ENCODE measurements around the gene NQO2. TPM values are rescaled to one million over a fixed set of nuclear protein-coding genes. Genes with fewer than 3 reads are reported as not detected.
A peak's percentile ranks its signal among the peaks of the same experiment; 100 is the strongest.

Gene NQO2
- total and polyA plus RNA-seq, 2 of the 13 experiments (the other 11 are each of a cell fraction or from before 2014, with no cell fraction given), result 32.2 to 56.5 TPM

- TF ChIP-seq JUND (CRISPR knock-in tag; IDR thresholded peaks at IDR 0.05), result no peak
- no peak for TF ChIP-seq RORA (CRISPR knock-in tag; IDR thresholded peaks at IDR 0.05)
- TF ChIP-seq ZNF326 (CRISPR knock-in tag; IDR thresholded peaks at IDR 0.05; ENCODE audit: borderline replicate concordance), result no peak
- TF ChIP-seq FOXP1 (IDR thresholded peaks at IDR 0.05), result no peak
- TF ChIP-seq FOXP1 (CRISPR knock-in tag; IDR thresholded peaks at IDR 0.05), result no peak
- no peak for TF ChIP-seq YEATS2 (CRISPR knock-in tag; IDR thresholded peaks at IDR 0.05; ENCODE audit: borderline replicate concordance)
- peak; percentile 92; the same call in 1 of the 2 replicates for TF ChIP-seq ZC3H4 (CRISPR knock-in tag; IDR thresholded peaks at IDR 0.05; ENCODE audit: borderline replicate concordance)
- TF ChIP-seq FOXC1 (CRISPR knock-in tag; IDR thresholded peaks at IDR 0.05; ENCODE audit: borderline replicate concordance), result no peak
- no peak for TF ChIP-seq RXRA (CRISPR knock-in tag; IDR thresholded peaks at IDR 0.05)
- TF ChIP-seq MIXL1 (CRISPR knock-in tag; IDR thresholded peaks at IDR 0.05), result no peak
- TF ChIP-seq RFX1 (IDR thresholded peaks at IDR 0.05), result no peak
- TF ChIP-seq SMYD3 (CRISPR knock-in tag; IDR thresholded peaks at IDR 0.05), result no peak
- TF ChIP-seq TBX2 (CRISPR knock-in tag; IDR thresholded peaks at IDR 0.05; ENCODE audit: borderline replicate concordance), result no peak
- TF ChIP-seq MAZ (IDR thresholded peaks at IDR 0.05; ENCODE audit: borderline replicate concordance, low read depth, low read length), result no peak
- 0 out of 2 replicates have a peak, but pooled peaks have one; percentile 16 for TF ChIP-seq MAZ (CRISPR knock-in tag; IDR thresholded peaks at IDR 0.05; ENCODE audit: low read depth)
- no peak for TF ChIP-seq SRSF1 (optimal IDR thresholded peaks at IDR 0.05; ENCODE audit: low read depth, low read length)
- TF ChIP-seq JUN (CRISPR knock-in tag; IDR thresholded peaks at IDR 0.05), result no peak
- no peak for TF ChIP-seq MATR3 (CRISPR knock-in tag; IDR thresholded peaks at IDR 0.05)
- TF ChIP-seq TARDBP (CRISPR knock-in tag; IDR thresholded peaks at IDR 0.05), result no peak
- TF ChIP-seq ZNF142 (CRISPR knock-in tag; IDR thresholded peaks at IDR 0.05), result no peak
- TF ChIP-seq FOXA1 (IDR thresholded peaks at IDR 0.05), result no peak
- TF ChIP-seq FOXA1 (CRISPR knock-in tag; IDR thresholded peaks at IDR 0.05), result 0 out of 2 replicates have a peak, but pooled peaks have one; percentile 3
- TF ChIP-seq, protein P1, sequence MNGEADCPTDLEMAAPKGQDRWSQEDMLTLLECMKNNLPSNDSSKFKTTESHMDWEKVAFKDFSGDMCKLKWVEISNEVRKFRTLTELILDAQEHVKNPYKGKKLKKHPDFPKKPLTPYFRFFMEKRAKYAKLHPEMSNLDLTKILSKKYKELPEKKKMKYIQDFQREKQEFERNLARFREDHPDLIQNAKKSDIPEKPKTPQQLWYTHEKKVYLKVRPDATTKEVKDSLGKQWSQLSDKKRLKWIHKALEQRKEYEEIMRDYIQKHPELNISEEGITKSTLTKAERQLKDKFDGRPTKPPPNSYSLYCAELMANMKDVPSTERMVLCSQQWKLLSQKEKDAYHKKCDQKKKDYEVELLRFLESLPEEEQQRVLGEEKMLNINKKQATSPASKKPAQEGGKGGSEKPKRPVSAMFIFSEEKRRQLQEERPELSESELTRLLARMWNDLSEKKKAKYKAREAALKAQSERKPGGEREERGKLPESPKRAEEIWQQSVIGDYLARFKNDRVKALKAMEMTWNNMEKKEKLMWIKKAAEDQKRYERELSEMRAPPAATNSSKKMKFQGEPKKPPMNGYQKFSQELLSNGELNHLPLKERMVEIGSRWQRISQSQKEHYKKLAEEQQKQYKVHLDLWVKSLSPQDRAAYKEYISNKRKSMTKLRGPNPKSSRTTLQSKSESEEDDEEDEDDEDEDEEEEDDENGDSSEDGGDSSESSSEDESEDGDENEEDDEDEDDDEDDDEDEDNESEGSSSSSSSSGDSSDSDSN (CRISPR knock-in tag; IDR thresholded peaks at IDR 0.05), result peak; percentile 35; the same call in 1 of the 2 replicates
- no peak for TF ChIP-seq ZNF160 (CRISPR knock-in tag; IDR thresholded peaks at IDR 0.05)
- TF ChIP-seq ZBTB7B (CRISPR knock-in tag; IDR thresholded peaks at IDR 0.05), result no peak
Measured at GRCh38 chr6:2990248-2990931, 9.3 kb upstream of the NQO2 start (continued).
